Measurements from ENCODE around the gene MACROD2. TPM values are rescaled to one million over a fixed set of nuclear protein-coding genes. Genes with fewer than 3 reads are reported as not detected.

MACROD2 gene
- total RNA-seq, 4 donors from 2014 or later: 2.1 to 28.1 (median 12.6) TPM

- H3K4me1 ChIP-seq: no peaks in the 10 kb centered on the region
- H3K36me3 ChIP-seq: no peaks in the 10 kb centered on the region
- DNase-seq: no peak
- H3K27ac ChIP-seq: no peak overlapping the region
- intact Hi-C loops (cut with DNase I; ENCODE audit: low total_unique reads): no loop called here
- no peak overlapping the region for H3K4me3 ChIP-seq
- no peak for TF ChIP-seq CTCF (IDR thresholded peaks at IDR 0.05)
- no peak for TF ChIP-seq POLR2A (IDR thresholded peaks at IDR 0.05)
- no peaks in the 10 kb centered on the region for H3K27me3 ChIP-seq
- no peaks in the 10 kb centered on the region for H3K9me3 ChIP-seq
Measured at GRCh38 chr20:14599613-14600012, 604.3 kb downstream of the MACROD2 start.

- Histone ChIP-seq H3K4me1 (no peaks in the 10 kb centered on the region), H3K36me3 (no peaks in the 10 kb centered on the region), H3K4me3 (no peak overlapping the region), H3K9me3 (no peaks in the 10 kb centered on the region), H3K27me3 (no peaks in the 10 kb centered on the region), H3K27ac (no peak overlapping the region)
- intact Hi-C loops (cut with DNase I; ENCODE audit: low total_unique reads): no loop called here
- TF ChIP-seq POLR2A (IDR thresholded peaks at IDR 0.05) (no peak), CTCF (IDR thresholded peaks at IDR 0.05) (no peak)
- no peak for DNase-seq
Measured at GRCh38 chr20:14600527-14600926, 605.2 kb downstream of the MACROD2 start.

- Histone ChIP-seq H3K27ac (no peak overlapping the region), H3K36me3 (no peaks in the 10 kb centered on the region), H3K4me1 (no peaks in the 10 kb centered on the region), H3K27me3 (no peaks in the 10 kb centered on the region), H3K9me3 (no peaks in the 10 kb centered on the region), H3K4me3 (no peak overlapping the region)
- no peak for DNase-seq
- intact Hi-C loops (cut with DNase I; ENCODE audit: low total_unique reads): no loop called here
- TF ChIP-seq CTCF (IDR thresholded peaks at IDR 0.05) (no peak), POLR2A (IDR thresholded peaks at IDR 0.05) (no peak)
Measured at GRCh38 chr20:14604143-14604542, 608.8 kb downstream of the MACROD2 start.

- Histone ChIP-seq H3K27ac (no peak overlapping the region), H3K36me3 (no peaks in the 10 kb centered on the region), H3K27me3 (no peaks in the 10 kb centered on the region), H3K4me1 (no peaks in the 10 kb centered on the region), H3K4me3 (no peak overlapping the region), H3K9me3 (no peaks in the 10 kb centered on the region)
- intact Hi-C loops (cut with DNase I; ENCODE audit: low total_unique reads): no loop called here
- DNase-seq: no peak
- TF ChIP-seq CTCF (IDR thresholded peaks at IDR 0.05) (no peak), POLR2A (IDR thresholded peaks at IDR 0.05) (no peak)
Measured at GRCh38 chr20:14609328-14610221, 614.3 kb downstream of the MACROD2 start.

GRCh38 chr20:14611479-14611878 is 616.2 kb downstream of the MACROD2 start:
- Histone ChIP-seq H3K36me3 (no peaks in the 10 kb centered on the region), H3K4me3 (no peak overlapping the region), H3K4me1 (no peaks in the 10 kb centered on the region), H3K27me3 (no peaks in the 10 kb centered on the region), H3K27ac (no peak overlapping the region), H3K9me3 (no peaks in the 10 kb centered on the region)
- no peak for DNase-seq
- intact Hi-C loops (cut with DNase I; ENCODE audit: low total_unique reads): no loop called here
- TF ChIP-seq CTCF (IDR thresholded peaks at IDR 0.05) (no peak), POLR2A (IDR thresholded peaks at IDR 0.05) (no peak)

All from uterus (tissue), 4 donors.